Measurements from ENCODE around the gene OSBPL10.

DNA sequence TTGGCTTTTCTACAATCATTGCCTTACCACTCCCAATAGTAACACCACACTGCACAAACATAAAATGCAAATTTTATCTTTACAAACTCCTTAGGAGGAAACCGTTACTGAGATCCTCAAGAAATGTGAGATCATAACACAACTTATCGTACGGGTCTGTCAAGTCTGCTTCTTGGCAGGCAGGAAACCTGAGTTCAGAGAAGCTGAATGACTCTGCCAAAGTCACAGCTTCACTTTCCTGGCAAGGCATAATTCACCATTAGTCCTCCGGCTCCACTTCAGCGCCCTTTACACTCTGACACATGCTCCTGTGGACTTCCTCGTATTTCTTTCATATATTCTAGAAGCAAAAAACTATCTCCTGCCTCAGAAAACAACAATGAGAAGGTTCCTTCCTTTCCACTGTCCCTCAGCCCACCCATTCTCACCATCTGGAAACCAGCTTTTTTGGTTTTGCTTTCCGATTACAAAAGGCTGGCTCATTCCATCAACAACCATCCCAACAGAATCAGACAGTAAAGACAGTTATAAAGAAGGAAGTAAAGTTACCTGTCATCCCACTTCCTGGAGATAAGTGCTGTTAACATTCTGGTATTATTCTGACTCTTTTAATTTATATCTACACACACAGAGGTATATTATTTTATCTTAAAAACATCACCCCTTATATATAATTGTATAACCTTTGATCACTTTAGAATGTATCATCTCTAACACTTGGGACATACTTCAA, 225.0 kb downstream of the OSBPL10 start:
- TF ChIP-seq CTCF (IDR thresholded peaks at IDR 0.05) = no peak
- no peak for TF ChIP-seq EZH2 (IDR thresholded peaks at IDR 0.05; ENCODE audit: borderline replicate concordance, insufficient read depth, low read depth, low read length, poor library complexity, severe bottlenecking)

Measured in B cell (primary cell).